Activated CD8-positive, alpha-beta T cell treated with anti-CD3 and anti-CD28 coated beads, Interleukin-2, amount 10 ng/mL, durations not matched to agents 7 days and 5 days (primary cell): ENCODE measurements around the gene RDH14. TPM values are rescaled to one million over a fixed set of nuclear protein-coding genes. Genes with fewer than 3 reads are reported as not detected.

Experiments
- ATAC-seq: fragments of 150-1000 bp; cut with Tn5 transposase; one replicate; pipeline ENCODE4 v1.10.0; 2021; ENCODE audit warnings: moderate library complexity
- CTCF ChIA-PET: fragments of 350-600 bp; sonication (Branson Sonifier 250); formaldehyde crosslinking; loops from one replicate; lab custom pipeline; 2021; ENCODE audit warnings: antibody characterized with exemption; lab: Charles Lee
- POLR2A ChIA-PET: fragments of 350-600 bp; sonication (Branson Sonifier 250); formaldehyde crosslinking; loops from one replicate; lab custom pipeline; 2021; ENCODE audit warnings: antibody characterized with exemption; lab: Charles Lee
- DNase-seq: peaks from one replicate; pipeline ENCODE4 v3.0.0-alpha.2; 2020
- H3K27ac Mint-ChIP-seq: one replicate; pipeline ENCODE4 v1.8.0; 2021; ENCODE audit warnings: mild to moderate bottlenecking, mixed read lengths
- H3K27me3 Mint-ChIP-seq: one replicate; pipeline ENCODE4 v1.8.0; 2021; ENCODE audit warnings: low read depth, mixed read lengths
- H3K36me3 Mint-ChIP-seq: one replicate; pipeline ENCODE4 v1.8.0; 2021; ENCODE audit warnings: low read depth, mixed read lengths
- H3K4me1 Mint-ChIP-seq: one replicate; pipeline ENCODE4 v1.8.0; 2021; ENCODE audit warnings: low read depth, mixed read lengths
- H3K4me3 Mint-ChIP-seq: one replicate; pipeline ENCODE4 v1.8.0; 2021; ENCODE audit warnings: mild to moderate bottlenecking, mixed read lengths
- H3K9me3 Mint-ChIP-seq: one replicate; pipeline ENCODE4 v1.8.0; 2022; ENCODE audit warnings: mixed read lengths; ENCODE audit not compliant: insufficient read depth
- total RNA-seq, 2 experiments: library from RNA; stranded (reverse); gene quantifications; one replicate each; pipeline ENCODE4 v1.2.3, GENCODE V29; 2021

Gene RDH14
- total RNA-seq, 2 experiments from 2014 or later: 14.6 to 15.7 TPM

DNA sequence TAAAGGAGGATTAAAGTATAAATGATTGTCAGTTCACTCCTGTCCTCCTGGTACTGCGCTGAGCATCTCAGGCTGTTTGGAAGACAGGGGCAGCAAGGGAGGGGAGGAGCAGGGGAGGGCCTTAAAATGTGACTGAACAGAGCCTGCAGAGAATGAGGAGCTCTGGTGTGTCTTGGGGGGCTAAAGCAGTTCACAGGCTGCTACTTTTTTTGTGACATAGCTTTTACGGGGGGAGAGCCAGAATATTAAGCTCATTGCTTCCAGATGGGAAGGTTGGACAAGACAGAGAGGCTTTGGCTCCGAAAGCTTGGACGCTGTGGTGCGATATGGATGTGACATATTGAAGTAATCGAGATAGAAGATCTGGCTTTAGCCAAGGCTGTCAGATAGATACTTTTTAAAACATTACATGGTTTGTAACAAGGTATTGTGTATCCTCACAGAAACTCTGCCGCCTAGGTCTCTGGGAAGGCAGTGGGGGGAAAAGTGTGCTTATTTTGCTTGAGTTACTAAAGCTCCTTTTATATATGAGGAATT lies 40.5 kb downstream of the RDH14 start:
- Mint-ChIP-seq H3K36me3 (no peaks in the 10 kb centered on the region), H3K4me3 (no peak overlapping the region), H3K9me3 (no peaks in the 10 kb centered on the region), H3K27me3 (peaks cover 12% of the 10 kb centered on the region), H3K27ac (no peak overlapping the region), H3K4me1 (no peaks in the 10 kb centered on the region)
- ATAC-seq (no peak), DNase-seq (no peak)
- CTCF ChIA-PET: interaction anchor here (0.7 to 2.4 kb wide), 10 partner anchors 9 to 1343 kb away, joined by 3 to 8 read pairs (median 4); no protein-coding TSS in a partner anchor
- POLR2A ChIA-PET: no interaction called here

DNA sequence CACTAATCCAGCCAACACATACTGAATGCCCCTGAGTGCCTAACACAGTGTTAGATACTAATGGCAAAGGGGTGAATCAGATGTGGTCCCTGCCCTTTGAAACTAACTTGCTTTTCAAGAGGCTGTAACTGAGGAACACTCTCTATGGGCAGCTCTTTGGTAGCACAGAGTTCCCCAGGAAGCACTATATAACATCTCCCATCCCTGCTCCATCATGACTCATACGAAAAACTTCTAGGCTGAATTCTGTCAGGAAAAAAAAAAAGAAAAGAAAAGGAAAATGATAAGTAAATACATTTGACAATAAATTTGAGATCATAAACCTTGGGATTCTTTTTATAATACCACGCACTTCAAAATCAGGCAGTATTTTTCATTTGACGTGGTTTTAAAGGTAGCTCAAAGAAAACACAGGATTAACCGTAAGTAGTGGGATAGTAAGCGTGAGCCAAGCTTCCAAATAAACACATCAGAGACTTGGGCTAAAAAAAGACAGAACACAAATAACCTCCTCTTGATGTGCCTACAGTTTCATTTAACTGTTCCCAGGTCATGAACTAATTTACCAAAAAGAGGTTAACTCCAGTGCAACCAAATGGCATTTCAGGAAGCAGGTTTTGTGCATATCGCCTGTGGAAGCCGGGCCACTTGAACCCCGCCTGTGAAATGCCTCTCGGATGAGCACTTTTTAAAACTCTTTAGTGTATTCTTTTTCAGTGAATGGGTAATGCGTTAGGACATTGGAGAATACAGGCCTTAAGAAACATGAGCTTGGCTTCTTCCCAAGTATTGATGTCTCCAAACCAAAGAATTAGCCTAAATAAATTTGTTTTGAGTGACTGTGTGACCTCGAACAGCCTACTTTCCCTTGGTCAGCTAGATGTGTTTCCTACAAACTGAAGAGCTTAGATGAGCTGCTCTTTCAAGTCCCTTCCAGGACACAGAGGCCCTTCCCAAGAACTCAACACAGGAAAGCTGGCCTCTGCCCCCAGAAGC lies 42.0 kb downstream of the RDH14 start:
- ChIA-PET POLR2A (no interaction called here), CTCF (interaction anchor here (1.1 kb wide), 1 partner anchor 41 kb away, joined by 4 read pairs; no protein-coding TSS in a partner anchor)
- H3K4me1 Mint-ChIP-seq: no peaks in the 10 kb centered on the region
- H3K4me3 Mint-ChIP-seq: no peak overlapping the region
- no peaks in the 10 kb centered on the region for H3K36me3 Mint-ChIP-seq
- peaks cover 12% of the 10 kb centered on the region for H3K27me3 Mint-ChIP-seq
- no peak for ATAC-seq
- no peak overlapping the region for H3K27ac Mint-ChIP-seq
- no peaks in the 10 kb centered on the region for H3K9me3 Mint-ChIP-seq
- DNase-seq: no peak

DNA sequence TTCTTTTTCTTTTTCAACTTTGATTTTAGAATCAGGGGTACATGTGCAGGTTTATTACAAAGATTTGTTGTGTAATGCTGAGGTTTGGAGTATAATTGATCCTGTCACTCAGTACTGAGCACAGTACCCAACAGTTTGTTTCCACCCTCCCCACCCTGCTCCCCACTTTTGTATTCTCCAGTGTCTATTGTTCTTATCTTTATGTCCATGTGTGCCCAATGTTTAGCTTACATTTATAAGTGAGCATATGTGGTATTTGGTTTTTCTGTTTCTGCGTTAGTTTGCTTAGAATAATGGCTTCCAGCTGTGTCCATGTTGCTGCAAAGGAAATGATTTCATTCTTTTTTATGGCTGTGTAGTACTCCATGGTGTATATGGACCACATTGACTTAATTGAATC lies 43.1 kb downstream of the RDH14 start:
- Mint-ChIP-seq H3K27me3 (peaks cover 12% of the 10 kb centered on the region), H3K36me3 (no peaks in the 10 kb centered on the region), H3K27ac (no peak overlapping the region), H3K9me3 (no peaks in the 10 kb centered on the region), H3K4me1 (no peaks in the 10 kb centered on the region), H3K4me3 (no peak overlapping the region)
- ChIA-PET CTCF (no interaction called here), POLR2A (no interaction called here)
- DNase-seq (no peak), ATAC-seq (no peak)

DNA sequence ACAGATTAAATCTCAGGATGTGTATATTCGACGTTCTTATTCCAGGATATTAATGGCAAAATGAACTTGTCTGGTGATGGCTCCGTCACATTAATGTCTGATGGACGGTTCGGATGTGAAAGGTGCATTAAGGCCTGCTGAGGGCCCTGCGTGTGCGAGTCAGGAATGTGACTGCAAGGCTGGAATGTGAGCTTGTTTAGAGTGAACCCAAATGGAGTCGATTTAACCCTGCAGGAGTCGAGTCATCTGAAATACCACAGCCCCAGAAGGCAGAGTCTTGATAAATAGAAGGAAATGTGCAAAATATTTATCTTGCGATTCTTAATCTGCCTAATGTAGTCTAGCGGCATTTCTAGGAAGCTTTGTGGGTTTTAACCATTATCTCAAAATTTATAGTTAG lies 44.3 kb downstream of the RDH14 start:
- DNase-seq (no peak), ATAC-seq (no peak)
- H3K27me3 Mint-ChIP-seq: peaks cover 12% of the 10 kb centered on the region
- H3K36me3 Mint-ChIP-seq: no peaks in the 10 kb centered on the region
- POLR2A ChIA-PET: no interaction called here
- H3K4me1 Mint-ChIP-seq: no peaks in the 10 kb centered on the region
- no peak overlapping the region for H3K4me3 Mint-ChIP-seq
- CTCF ChIA-PET: no interaction called here
- H3K9me3 Mint-ChIP-seq: no peaks in the 10 kb centered on the region
- H3K27ac Mint-ChIP-seq: no peak overlapping the region

DNA sequence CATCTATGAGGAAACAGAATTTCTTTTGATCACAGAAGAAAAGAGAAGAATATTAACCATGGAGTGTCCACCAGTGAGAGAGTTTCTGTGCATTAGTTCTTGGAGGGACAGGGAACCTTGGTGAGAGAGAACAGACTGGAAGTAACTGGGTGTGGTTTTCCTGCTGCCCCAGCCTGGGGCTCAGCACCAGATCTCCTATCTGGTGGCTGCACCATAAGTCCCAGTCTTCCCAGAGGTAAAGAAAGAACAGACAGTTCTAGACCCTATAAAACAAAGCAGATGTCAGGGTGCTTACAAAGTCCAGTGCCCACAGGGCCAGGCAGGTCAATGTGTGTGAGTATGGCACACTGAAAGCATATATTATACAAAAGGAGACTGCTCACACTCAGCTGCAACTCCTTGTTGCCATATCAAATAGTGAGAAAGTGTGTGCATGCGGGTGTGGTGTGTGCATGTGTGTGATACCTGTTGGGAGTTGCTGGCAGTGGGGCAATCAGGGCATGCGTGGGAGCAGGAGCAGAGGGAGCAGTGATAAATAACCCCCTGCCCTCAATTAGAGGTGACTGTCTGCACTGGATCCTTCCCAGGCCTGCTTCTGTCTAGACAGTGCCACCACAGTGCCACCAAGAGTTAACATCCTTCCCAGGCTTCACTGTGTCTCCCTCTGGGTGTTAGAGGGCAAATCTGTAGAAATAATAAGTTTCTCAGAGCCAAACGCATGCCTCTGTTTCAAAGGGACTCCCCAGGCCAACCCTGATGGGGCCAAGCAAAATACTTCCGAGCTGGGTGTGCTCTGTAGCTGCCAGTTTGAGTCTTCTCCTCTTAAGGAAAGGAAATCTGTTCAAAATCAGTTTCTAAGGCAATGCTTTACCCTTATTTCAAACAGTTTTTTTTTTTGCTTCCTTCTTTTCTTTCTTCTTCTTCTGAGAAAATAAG lies 45.7 kb downstream of the RDH14 start:
- ATAC-seq (no peak), DNase-seq (no peak)
- ChIA-PET POLR2A (no interaction called here), CTCF (no interaction called here)
- Mint-ChIP-seq H3K27me3 (peaks cover 15% of the 10 kb centered on the region), H3K4me3 (no peak overlapping the region), H3K27ac (no peak overlapping the region), H3K9me3 (no peaks in the 10 kb centered on the region), H3K36me3 (no peaks in the 10 kb centered on the region), H3K4me1 (no peaks in the 10 kb centered on the region)

DNA sequence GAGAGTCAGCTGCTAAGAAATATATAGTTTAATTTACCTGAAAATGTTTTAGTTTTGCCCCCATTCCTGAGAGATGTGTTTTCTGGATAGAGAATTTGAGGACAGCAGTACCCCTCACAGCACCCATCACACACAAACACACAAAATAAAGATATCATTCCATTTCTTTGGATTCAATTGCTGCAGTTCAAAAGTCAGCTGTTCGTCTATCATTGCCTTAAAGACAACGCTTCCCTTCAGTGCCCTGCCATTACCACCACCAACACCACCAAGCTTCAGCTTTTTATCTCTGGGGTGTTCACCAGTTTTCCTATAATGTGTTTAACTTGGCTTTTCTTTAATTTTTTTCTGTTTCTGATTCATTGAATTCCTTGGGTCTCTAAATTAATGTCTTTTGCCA lies 49.7 kb downstream of the RDH14 start:
- Mint-ChIP-seq H3K4me3 (no peak overlapping the region), H3K9me3 (no peaks in the 10 kb centered on the region), H3K36me3 (no peaks in the 10 kb centered on the region), H3K27me3 (peaks cover 8% of the 10 kb centered on the region), H3K4me1 (no peaks in the 10 kb centered on the region), H3K27ac (no peak overlapping the region)
- POLR2A ChIA-PET: interaction anchor here (0.6 kb wide), 1 partner anchor 118 kb away, joined by 3 read pairs; no protein-coding TSS in a partner anchor
- CTCF ChIA-PET: interaction anchor here (1.5 kb wide), 2 partner anchors 9 to 12 kb away, joined by 4 read pairs; no protein-coding TSS in a partner anchor
- DNase-seq (no peak), ATAC-seq (no peak)

DNA sequence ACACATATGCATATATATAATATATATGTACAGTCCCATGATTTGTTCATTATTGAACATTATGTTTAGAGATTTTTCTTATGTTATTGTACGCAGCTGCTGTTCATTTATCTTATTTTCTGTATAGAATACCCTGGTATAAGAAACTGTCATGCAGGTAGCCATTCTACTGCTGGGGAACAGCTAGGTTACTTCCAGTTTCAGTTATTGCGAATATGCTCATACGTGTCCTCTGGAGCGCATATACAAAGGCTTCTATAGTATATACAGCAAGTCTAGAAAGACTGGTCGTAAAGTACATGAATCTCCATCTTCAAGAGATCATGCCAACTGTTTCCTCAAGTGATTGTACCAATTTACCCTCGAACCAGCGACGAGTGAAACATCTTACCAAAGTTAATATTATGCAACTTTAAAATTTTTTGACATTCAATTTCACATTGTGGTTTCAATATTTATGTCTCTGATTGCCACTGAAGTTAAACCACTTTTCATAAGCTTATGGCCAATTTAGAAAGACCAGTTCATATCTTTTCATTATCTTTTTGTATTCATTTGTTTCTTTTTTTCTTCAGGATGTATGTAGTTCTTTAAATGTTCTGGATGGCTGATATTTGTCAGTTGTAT lies 53.5 kb downstream of the RDH14 start:
- POLR2A ChIA-PET: no interaction called here
- DNase-seq (no peak), ATAC-seq (no peak)
- H3K27ac Mint-ChIP-seq: no peak overlapping the region
- H3K27me3 Mint-ChIP-seq: peaks cover 10% of the 10 kb centered on the region
- no peak overlapping the region for H3K4me3 Mint-ChIP-seq
- no peaks in the 10 kb centered on the region for H3K9me3 Mint-ChIP-seq
- CTCF ChIA-PET: no interaction called here
- no peaks in the 10 kb centered on the region for H3K36me3 Mint-ChIP-seq
- H3K4me1 Mint-ChIP-seq: no peaks in the 10 kb centered on the region

DNA sequence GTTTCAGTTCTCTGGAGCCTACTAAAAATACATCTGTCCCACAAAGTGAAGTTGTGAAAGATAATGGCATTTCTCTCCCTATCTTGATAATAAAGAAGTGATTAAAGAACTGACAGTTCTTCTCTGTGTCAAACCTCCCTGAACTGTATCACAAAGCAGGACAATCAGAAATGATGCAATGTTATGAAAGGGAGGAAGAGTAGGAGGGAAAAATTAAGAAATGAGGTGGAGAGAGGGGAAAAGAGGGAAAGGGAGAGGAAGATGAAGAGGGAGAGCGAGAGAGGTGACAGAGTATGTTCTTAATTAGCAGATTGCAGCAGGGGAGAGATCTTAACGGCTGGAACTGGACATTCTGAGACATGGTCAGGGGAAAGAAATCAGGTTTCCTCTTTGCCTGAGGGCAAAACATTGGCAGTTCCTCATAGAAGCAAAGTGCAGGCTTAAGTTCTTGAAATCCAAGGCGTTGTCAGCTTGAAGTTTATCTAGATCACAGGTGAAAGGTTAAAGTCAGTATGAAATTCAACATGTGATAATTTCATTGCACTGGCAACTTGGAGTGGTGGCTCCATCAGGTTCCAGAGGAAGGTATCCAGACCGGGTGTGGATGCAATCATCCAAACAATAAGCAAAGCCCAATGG lies 54.6 kb downstream of the RDH14 start:
- ChIA-PET POLR2A (no interaction called here), CTCF (no interaction called here)
- no peaks in the 10 kb centered on the region for H3K9me3 Mint-ChIP-seq
- H3K4me1 Mint-ChIP-seq: peaks cover 3% of the 10 kb centered on the region
- no peak for ATAC-seq
- peaks cover 14% of the 10 kb centered on the region for H3K27me3 Mint-ChIP-seq
- H3K36me3 Mint-ChIP-seq: no peaks in the 10 kb centered on the region
- no peak for DNase-seq
- H3K27ac Mint-ChIP-seq: no peak overlapping the region
- H3K4me3 Mint-ChIP-seq: no peak overlapping the region

Other genes starting within 250 kb of the RDH14 start
- gene NT5C1B, start 28.9 kb upstream of the RDH14 start, total RNA-seq: not detected